IPS-NIHi11 (cell line): ENCODE measurements around the gene RNF4.

Experiments used
- DNase-seq: peaks from one replicate; pipeline ENCODE4 v3.0.0; 2012; ENCODE audit warnings: mixed read lengths, low spot score

Gene RNF4

GRCh38 chr4:2437475-2438215 lies 31.3 kb upstream of the RNF4 start:
- DNase-seq = no peak

GRCh38 chr4:2438822-2439718 lies 29.8 kb upstream of the RNF4 start:
- DNase-seq = no peak

GRCh38 chr4:2441393-2442174 lies 27.3 kb upstream of the RNF4 start:
- DNase-seq = peak; percentile 93

- DNase-seq = peak; percentile 77
Observed at GRCh38 chr4:2442175-2442993, 26.5 kb upstream of the RNF4 start.

- DNase-seq = no peak
Observed at GRCh38 chr4:2443061-2443730, 25.7 kb upstream of the RNF4 start.

GRCh38 chr4:2443956-2444740 lies 24.8 kb upstream of the RNF4 start:
- no peak for DNase-seq

- DNase-seq = no peak
Observed at GRCh38 chr4:2445130-2445529, 23.8 kb upstream of the RNF4 start.

GRCh38 chr4:2445571-2445970 lies 23.3 kb upstream of the RNF4 start:
- no peak for DNase-seq

GRCh38 chr4:2446656-2447564 lies 22.0 kb upstream of the RNF4 start:
- no peak for DNase-seq

GRCh38 chr4:2448589-2448988 lies 20.3 kb upstream of the RNF4 start:
- no peak for DNase-seq

GRCh38 chr4:2449051-2449450 lies 19.9 kb upstream of the RNF4 start:
- DNase-seq = no peak

- peak; percentile 5 for DNase-seq
Observed at GRCh38 chr4:2449511-2450392, 19.2 kb upstream of the RNF4 start.

- DNase-seq = peak; percentile 8
Observed at GRCh38 chr4:2450394-2451035, 18.4 kb upstream of the RNF4 start.

GRCh38 chr4:2451036-2451520 lies 17.8 kb upstream of the RNF4 start:
- DNase-seq = no peak

GRCh38 chr4:2451821-2452785 lies 16.8 kb upstream of the RNF4 start:
- DNase-seq = peak; percentile 12
